ENCODE results near the gene TMEM178B. TPM values are rescaled to one million over a fixed set of nuclear protein-coding genes. Genes with fewer than 3 reads are reported as not detected.

The TMEM178B gene
- total RNA-seq, 1 donor from 2014 or later, result 49.8 TPM

- no peak for DNase-seq
- peaks cover 2% of the 10 kb centered on the region for H3K27me3 Mint-ChIP-seq (ENCODE audit: unreplicated experiment)
- no peaks in the 10 kb centered on the region for H3K36me3 Mint-ChIP-seq (ENCODE audit: unreplicated experiment)
- no peak for TF ChIP-seq CTCF (IDR thresholded peaks at IDR 0.05; ENCODE audit: partially characterized antibody, unreplicated experiment)
- no peak overlapping the region for H3K4me3 Mint-ChIP-seq (ENCODE audit: unreplicated experiment)
- H3K4me1 Mint-ChIP-seq (ENCODE audit: low read depth, unreplicated experiment), result peaks cover 2% of the 10 kb centered on the region
- H3K27ac Mint-ChIP-seq (ENCODE audit: unreplicated experiment), result no peak overlapping the region
- H3K9me3 Mint-ChIP-seq (ENCODE audit: unreplicated experiment), result no peaks in the 10 kb centered on the region
These were observed 411.0 kb downstream of the TMEM178B start for GRCh38 chr7:141484907-141485306.

- Mint-ChIP-seq H3K9me3 (ENCODE audit: unreplicated experiment) (no peaks in the 10 kb centered on the region), H3K4me1 (ENCODE audit: low read depth, unreplicated experiment) (no peaks in the 10 kb centered on the region), H3K27ac (ENCODE audit: unreplicated experiment) (no peak overlapping the region), H3K27me3 (ENCODE audit: unreplicated experiment) (no peaks in the 10 kb centered on the region), H3K4me3 (ENCODE audit: unreplicated experiment) (no peak overlapping the region), H3K36me3 (ENCODE audit: unreplicated experiment) (no peaks in the 10 kb centered on the region)
- no peak for DNase-seq
- TF ChIP-seq CTCF (IDR thresholded peaks at IDR 0.05; ENCODE audit: partially characterized antibody, unreplicated experiment), result no peak
These were observed 413.1 kb downstream of the TMEM178B start for GRCh38 chr7:141486959-141487358.

- Mint-ChIP-seq H3K9me3 (ENCODE audit: unreplicated experiment) (no peaks in the 10 kb centered on the region), H3K27me3 (ENCODE audit: unreplicated experiment) (peaks cover 2% of the 10 kb centered on the region), H3K27ac (ENCODE audit: unreplicated experiment) (no peak overlapping the region), H3K36me3 (ENCODE audit: unreplicated experiment) (no peaks in the 10 kb centered on the region), H3K4me3 (ENCODE audit: unreplicated experiment) (no peak overlapping the region), H3K4me1 (ENCODE audit: low read depth, unreplicated experiment) (no peaks in the 10 kb centered on the region)
- no peak for DNase-seq
- TF ChIP-seq CTCF (IDR thresholded peaks at IDR 0.05; ENCODE audit: partially characterized antibody, unreplicated experiment), result no peak
These were observed 416.6 kb downstream of the TMEM178B start for GRCh38 chr7:141490474-141490873.

GRCh38 chr7:141495057-141495456 is 421.2 kb downstream of the TMEM178B start:
- H3K9me3 Mint-ChIP-seq (ENCODE audit: unreplicated experiment), result no peaks in the 10 kb centered on the region
- H3K27ac Mint-ChIP-seq (ENCODE audit: unreplicated experiment), result no peak overlapping the region
- H3K36me3 Mint-ChIP-seq (ENCODE audit: unreplicated experiment), result no peaks in the 10 kb centered on the region
- no peak for TF ChIP-seq CTCF (IDR thresholded peaks at IDR 0.05; ENCODE audit: partially characterized antibody, unreplicated experiment)
- H3K27me3 Mint-ChIP-seq (ENCODE audit: unreplicated experiment), result peaks cover 2% of the 10 kb centered on the region
- H3K4me3 Mint-ChIP-seq (ENCODE audit: unreplicated experiment), result no peak overlapping the region
- no peak for DNase-seq
- no peaks in the 10 kb centered on the region for H3K4me1 Mint-ChIP-seq (ENCODE audit: low read depth, unreplicated experiment)

- Mint-ChIP-seq H3K9me3 (ENCODE audit: unreplicated experiment) (no peaks in the 10 kb centered on the region), H3K36me3 (ENCODE audit: unreplicated experiment) (no peaks in the 10 kb centered on the region), H3K4me1 (ENCODE audit: low read depth, unreplicated experiment) (no peaks in the 10 kb centered on the region), H3K27ac (ENCODE audit: unreplicated experiment) (no peak overlapping the region), H3K27me3 (ENCODE audit: unreplicated experiment) (peaks cover 2% of the 10 kb centered on the region), H3K4me3 (ENCODE audit: unreplicated experiment) (no peak overlapping the region)
- no peak for DNase-seq
- no peak for TF ChIP-seq CTCF (IDR thresholded peaks at IDR 0.05; ENCODE audit: partially characterized antibody, unreplicated experiment)
These were observed 423.5 kb downstream of the TMEM178B start for GRCh38 chr7:141497391-141497790.

Measured in glutamatergic neuron (in vitro differentiated cells).